ENCODE results near the gene MATN4. TPM values are rescaled to one million over a fixed set of nuclear protein-coding genes. Genes with fewer than 3 reads are reported as not detected.

Gene MATN4
- total RNA-seq, 1 donor from 2014 or later: not detected

GRCh38 chr20:45315672-45316071, 7.6 kb upstream of the MATN4 start:
- no peak overlapping the region for H3K4me3 ChIP-seq (ENCODE audit: low read depth, low read length)
- peaks cover 31% of the 10 kb centered on the region for H3K27me3 ChIP-seq (ENCODE audit: control insufficient read depth, insufficient read depth, low read length)
- TF ChIP-seq CTCF (IDR thresholded peaks at IDR 0.05; ENCODE audit: insufficient read depth, low read length, poor library complexity, severe bottlenecking): no peak
- DNase-seq (ENCODE audit: low read depth): no peak
- H3K36me3 ChIP-seq (ENCODE audit: control insufficient read depth, insufficient read depth, low read length): no peaks in the 10 kb centered on the region

GRCh38 chr20:45313943-45314342, 5.8 kb upstream of the MATN4 start:
- DNase-seq (ENCODE audit: low read depth): no peak
- peaks cover 31% of the 10 kb centered on the region for H3K27me3 ChIP-seq (ENCODE audit: control insufficient read depth, insufficient read depth, low read length)
- H3K36me3 ChIP-seq (ENCODE audit: control insufficient read depth, insufficient read depth, low read length): no peaks in the 10 kb centered on the region
- no peak overlapping the region for H3K4me3 ChIP-seq (ENCODE audit: low read depth, low read length)
- TF ChIP-seq CTCF (IDR thresholded peaks at IDR 0.05; ENCODE audit: insufficient read depth, low read length, poor library complexity, severe bottlenecking): no peak

GRCh38 chr20:45313065-45313695, 5.1 kb upstream of the MATN4 start:
- Histone ChIP-seq H3K27me3 (ENCODE audit: control insufficient read depth, insufficient read depth, low read length) (peaks cover 35% of the 10 kb centered on the region), H3K4me3 (ENCODE audit: low read depth, low read length) (no peak overlapping the region), H3K36me3 (ENCODE audit: control insufficient read depth, insufficient read depth, low read length) (no peaks in the 10 kb centered on the region)
- no peak for DNase-seq (ENCODE audit: low read depth)
- no peak for TF ChIP-seq CTCF (IDR thresholded peaks at IDR 0.05; ENCODE audit: insufficient read depth, low read length, poor library complexity, severe bottlenecking)

GRCh38 chr20:45312241-45312640, 4.1 kb upstream of the MATN4 start:
- TF ChIP-seq CTCF (IDR thresholded peaks at IDR 0.05; ENCODE audit: insufficient read depth, low read length, poor library complexity, severe bottlenecking): no peak
- Histone ChIP-seq H3K36me3 (ENCODE audit: control insufficient read depth, insufficient read depth, low read length) (no peaks in the 10 kb centered on the region), H3K4me3 (ENCODE audit: low read depth, low read length) (no peak overlapping the region), H3K27me3 (ENCODE audit: control insufficient read depth, insufficient read depth, low read length) (peaks cover 37% of the 10 kb centered on the region)
- DNase-seq (ENCODE audit: low read depth): no peak

GRCh38 chr20:45311589-45312211, 3.6 kb upstream of the MATN4 start:
- TF ChIP-seq CTCF (IDR thresholded peaks at IDR 0.05; ENCODE audit: insufficient read depth, low read length, poor library complexity, severe bottlenecking): peak; percentile 83
- DNase-seq (ENCODE audit: low read depth): no peak
- Histone ChIP-seq H3K27me3 (ENCODE audit: control insufficient read depth, insufficient read depth, low read length) (peaks cover 36% of the 10 kb centered on the region), H3K36me3 (ENCODE audit: control insufficient read depth, insufficient read depth, low read length) (no peaks in the 10 kb centered on the region), H3K4me3 (ENCODE audit: low read depth, low read length) (no peak overlapping the region)

- DNase-seq (ENCODE audit: low read depth): no peak
- Histone ChIP-seq H3K27me3 (ENCODE audit: control insufficient read depth, insufficient read depth, low read length) (peaks cover 42% of the 10 kb centered on the region), H3K36me3 (ENCODE audit: control insufficient read depth, insufficient read depth, low read length) (no peaks in the 10 kb centered on the region), H3K4me3 (ENCODE audit: low read depth, low read length) (no peak overlapping the region)
- no peak for TF ChIP-seq CTCF (IDR thresholded peaks at IDR 0.05; ENCODE audit: insufficient read depth, low read length, poor library complexity, severe bottlenecking)
Observed at GRCh38 chr20:45309075-45309474, 976 bp upstream of the MATN4 start.
